ENCODE data around the gene MRPL28.
"Not testable (repeated sequence)": the region's sequence is repeated elsewhere in the genome, so short reads cannot be mapped to it uniquely, and the experiment has no call there.

Gene MRPL28

DNA sequence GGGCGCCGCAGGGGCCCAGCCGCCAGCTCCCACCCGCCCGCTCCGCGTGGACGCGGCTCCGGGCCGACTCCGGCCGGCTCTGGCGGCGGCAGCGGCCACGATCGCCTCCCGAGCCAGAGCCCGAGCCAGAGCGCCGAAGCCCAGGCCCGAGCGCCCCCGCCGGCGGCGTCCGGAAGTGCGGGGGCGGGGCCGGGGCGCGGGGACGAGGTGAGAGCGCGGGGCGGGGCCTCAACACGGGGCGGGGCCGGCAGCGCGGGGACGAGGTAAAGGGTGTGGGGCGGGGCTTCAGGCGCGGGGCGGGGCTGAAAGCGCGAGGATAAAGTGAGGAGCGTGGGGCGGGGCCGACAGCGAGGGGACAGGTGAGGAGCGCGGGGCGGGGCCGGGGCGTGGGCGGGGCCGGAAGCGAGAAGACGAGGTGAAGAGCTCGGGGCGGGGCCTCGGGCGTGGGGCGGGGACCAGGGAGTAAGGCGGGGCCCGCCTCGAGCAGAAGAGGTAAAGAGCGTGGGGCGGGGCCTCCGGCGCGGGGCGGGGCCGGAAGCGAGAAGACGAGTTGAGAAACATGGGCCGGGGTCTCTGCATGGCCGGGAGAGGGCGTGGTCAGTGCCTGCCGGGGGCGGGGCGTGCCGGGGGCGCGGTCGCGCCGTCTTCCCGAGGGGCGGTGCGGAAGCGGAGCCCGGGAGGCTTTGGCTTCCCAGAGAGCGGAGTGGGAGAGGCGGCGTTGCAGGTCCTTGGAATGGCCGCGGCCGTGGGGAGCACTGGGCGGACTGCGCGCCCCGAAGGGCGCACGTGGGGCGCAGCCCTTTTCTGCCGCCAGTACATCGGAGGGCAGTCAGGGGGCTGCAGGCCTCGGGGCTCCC lies 17.6 kb downstream of the MRPL28 start, which contains the start of gene AXIN1:
Gene AXIN1 (minus strand): TSS at position 177 of the 857 bp plus-strand sequence. CDS start 5,698 bp downstream, outside the sequence.
- TF ChIP-seq POLR2A (IDR thresholded peaks at IDR 0.05; ENCODE audit: low read depth, low read length) = peak; percentile 62
- DNase-seq (ENCODE audit: insufficient read length, low spot score) = peak; percentile 87
- no peak for FAIRE-seq

DNA sequence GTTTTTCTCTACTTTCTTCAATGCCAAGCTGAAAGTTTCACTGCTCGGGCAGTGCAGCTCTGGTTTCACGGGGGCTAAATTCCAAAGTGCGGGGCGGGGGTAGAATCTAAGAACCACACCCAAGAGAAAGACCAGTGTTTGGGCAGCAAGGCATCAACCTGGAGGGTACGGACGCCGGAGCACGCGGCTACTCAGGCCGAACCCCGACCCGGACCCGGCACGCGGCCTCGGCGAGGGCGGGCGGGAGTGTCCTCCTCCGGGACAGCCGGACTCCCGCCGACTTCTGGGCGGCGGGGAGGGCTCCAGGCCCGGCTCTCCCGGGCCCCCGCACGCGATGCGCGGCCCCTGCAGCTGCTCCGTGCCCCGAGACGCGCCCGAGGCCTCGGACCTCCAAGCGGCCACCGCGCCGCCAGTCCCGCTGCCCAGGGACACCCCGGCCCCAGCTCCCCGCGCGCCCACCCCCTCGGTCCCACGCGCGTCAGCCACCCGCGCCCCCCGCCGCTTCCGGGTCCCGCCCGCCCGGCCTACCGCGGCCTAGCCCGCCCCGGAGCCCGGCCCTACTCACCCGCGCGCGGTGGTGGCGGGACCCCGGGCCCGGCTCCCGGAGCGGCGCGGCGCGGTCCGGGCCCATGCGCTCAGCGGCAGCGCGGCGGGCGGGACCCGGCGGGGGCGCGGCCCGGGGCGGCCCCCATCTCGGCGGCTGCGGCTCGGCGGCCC lies 18.4 kb downstream of the MRPL28 start:
- no peak for TF ChIP-seq POLR2A (IDR thresholded peaks at IDR 0.05; ENCODE audit: low read depth, low read length)
- FAIRE-seq = no peak
- DNase-seq (ENCODE audit: insufficient read length, low spot score) = no peak

DNA sequence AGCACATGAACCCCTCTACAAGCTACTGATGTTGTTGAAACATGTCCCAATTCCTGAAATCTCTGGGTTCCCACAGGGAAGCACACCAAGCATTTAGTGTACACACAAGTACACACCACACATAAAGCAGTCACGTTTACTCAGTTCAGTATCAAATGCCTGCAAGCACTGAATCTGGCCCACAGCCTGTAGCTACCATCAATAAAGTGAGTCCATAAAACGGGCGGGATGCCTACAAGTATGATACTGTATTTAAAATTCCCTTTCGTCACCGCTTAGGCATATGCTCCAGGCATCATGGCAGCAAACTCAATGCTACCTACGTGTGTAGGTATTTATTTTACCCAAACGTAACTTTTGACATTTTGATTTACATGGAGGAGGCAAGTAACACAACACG lies 20.1 kb downstream of the MRPL28 start:
- no peak for FAIRE-seq
- no peak for DNase-seq (ENCODE audit: insufficient read length, low spot score)
- TF ChIP-seq POLR2A (IDR thresholded peaks at IDR 0.05; ENCODE audit: low read depth, low read length) = no peak

DNA sequence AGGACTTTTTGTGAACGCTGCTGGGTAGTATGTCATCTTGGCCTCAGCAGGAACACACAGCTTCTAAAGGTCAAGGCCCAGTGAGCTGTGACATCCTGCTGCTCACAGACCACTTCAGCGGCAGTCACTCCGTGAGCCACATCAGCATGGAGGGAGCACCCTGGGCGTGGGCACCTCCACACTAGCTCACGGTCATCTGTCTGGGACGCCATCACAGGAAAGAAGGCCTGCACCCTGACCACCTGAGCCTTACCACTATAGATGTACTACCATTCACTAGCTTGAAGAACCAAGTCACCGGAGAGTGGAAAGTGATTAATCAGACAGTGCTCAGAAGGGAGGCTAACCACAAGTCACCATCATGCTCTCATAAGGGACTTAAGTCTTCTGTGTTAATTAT lies 21.1 kb downstream of the MRPL28 start:
- FAIRE-seq = no peak
- DNase-seq (ENCODE audit: insufficient read length, low spot score) = no peak
- TF ChIP-seq POLR2A (IDR thresholded peaks at IDR 0.05; ENCODE audit: low read depth, low read length) = no peak

DNA sequence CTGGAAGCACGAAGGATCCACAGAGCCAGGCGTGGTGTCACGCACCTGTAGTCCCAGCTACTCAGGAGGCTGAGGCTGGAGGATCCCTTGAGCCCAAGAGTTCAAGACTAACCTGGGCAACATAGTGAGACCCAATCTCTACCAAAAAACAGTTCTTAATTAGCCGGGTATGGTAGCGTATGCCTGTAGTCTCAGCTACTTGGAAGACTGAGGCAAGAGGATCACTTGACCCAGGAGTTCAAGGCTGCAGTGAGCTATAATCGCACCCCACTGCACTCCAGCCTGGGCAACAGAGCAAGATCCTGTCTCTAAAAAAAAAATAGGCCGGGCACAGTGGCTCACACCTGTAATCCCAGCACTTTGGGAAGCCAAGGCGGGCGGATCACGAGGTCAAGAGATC lies 21.8 kb downstream of the MRPL28 start:
- FAIRE-seq; DNase-seq (ENCODE audit: insufficient read length, low spot score): not testable (repeated sequence)

DNA sequence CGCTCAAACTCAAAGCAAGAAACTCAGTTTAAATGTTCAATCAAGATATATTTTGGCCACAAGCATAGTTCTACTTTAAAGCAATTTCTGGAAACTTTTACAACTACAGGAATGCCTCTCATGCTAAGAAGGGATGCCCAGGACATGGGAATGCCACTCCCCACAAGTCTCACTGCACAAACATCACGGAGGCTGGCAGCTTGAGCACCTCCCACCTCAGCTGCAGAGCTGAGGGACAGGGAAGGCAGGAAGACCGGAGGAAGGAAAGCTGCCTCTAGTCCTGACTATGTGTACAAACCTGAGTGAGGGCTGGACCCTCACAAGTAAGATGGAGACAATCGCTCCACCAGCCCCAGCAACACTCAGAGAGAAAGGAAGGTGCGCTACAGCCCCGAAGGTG lies 23.1 kb downstream of the MRPL28 start:
- DNase-seq (ENCODE audit: insufficient read length, low spot score) (no peak), FAIRE-seq (no peak)
- no peak for TF ChIP-seq POLR2A (IDR thresholded peaks at IDR 0.05; ENCODE audit: low read depth, low read length)

DNA sequence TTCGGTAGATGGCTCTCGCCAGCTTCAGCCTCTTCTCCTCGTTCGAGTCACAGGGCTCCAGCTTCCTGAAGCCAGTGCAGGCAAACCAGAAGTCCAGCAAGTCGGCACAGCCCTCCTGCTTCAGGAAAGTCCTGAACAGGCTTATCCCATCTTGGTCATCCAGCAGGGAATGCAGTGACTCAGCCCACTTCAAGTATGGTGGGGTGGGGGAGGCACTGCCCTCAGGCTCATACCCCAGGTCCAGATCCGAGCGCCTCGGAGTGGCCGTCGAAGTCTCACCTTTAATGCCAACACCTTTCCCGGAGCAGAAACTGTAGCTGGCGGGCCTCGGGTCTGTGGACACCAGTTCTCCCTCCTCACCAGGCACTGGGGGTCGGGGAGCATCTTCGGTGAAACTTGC lies 23.8 kb downstream of the MRPL28 start:
- no peak for TF ChIP-seq POLR2A (IDR thresholded peaks at IDR 0.05; ENCODE audit: low read depth, low read length)
- FAIRE-seq (no peak), DNase-seq (ENCODE audit: insufficient read length, low spot score) (no peak)

DNA sequence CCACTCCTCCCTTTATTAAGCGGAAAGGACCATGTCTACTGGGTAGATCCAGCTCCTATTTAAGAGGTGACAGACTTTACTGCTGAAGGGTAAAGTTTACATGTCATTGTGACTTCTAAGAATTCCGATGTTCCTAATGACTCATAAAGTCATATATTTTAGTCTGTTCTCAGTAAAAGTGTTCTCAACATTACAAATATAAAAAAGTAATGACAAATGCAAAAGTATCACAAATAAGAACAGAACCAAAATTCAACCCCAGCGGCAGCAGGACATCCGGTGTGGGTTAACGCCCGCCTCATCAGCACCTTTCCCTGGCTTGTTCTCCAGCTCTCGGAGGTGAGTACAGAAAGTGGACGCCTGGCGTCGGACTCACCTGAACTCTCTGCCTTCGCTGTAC lies 24.6 kb downstream of the MRPL28 start:
- no peak for DNase-seq (ENCODE audit: insufficient read length, low spot score)
- FAIRE-seq = no peak
- TF ChIP-seq POLR2A (IDR thresholded peaks at IDR 0.05; ENCODE audit: low read depth, low read length) = no peak

DNA sequence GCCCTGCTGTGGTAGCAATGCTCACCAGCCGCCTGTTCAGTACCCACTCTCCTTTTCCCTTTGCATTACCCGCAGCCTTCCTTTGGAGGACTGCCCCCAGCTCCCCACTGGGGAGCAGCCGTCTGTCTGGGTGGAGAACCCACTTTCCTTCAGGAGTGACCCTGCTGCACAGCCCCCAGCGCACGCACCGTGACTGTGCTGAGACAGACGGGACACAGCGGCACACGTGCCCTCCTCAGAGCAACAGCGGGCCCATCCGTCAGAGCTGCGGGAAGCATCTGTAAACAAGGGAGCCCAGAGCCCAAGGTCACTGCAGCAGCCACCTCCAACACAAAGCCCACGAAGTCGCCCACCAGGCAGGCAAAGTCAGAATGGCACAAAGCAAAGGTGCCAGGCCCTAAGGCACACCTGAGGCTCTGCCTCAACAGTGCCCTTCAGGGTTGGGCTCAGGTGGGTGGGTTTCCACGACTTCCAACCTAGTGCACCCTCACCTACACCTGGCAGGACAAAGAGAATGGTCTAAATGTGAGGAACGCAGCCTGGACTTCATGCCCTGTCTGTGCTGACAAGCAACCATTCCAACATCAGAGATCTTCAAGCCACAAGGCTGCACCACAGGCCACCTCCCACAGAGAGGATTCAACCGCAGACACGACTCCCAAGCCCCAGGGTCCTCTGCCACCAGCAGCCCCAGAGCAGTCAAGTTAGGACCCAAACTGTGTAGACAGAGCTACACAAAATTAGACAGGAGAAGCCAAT lies 27.7 kb downstream of the MRPL28 start:
- no peak for TF ChIP-seq POLR2A (IDR thresholded peaks at IDR 0.05; ENCODE audit: low read depth, low read length)
- DNase-seq (ENCODE audit: insufficient read length, low spot score) = no peak
- FAIRE-seq = no peak

DNA sequence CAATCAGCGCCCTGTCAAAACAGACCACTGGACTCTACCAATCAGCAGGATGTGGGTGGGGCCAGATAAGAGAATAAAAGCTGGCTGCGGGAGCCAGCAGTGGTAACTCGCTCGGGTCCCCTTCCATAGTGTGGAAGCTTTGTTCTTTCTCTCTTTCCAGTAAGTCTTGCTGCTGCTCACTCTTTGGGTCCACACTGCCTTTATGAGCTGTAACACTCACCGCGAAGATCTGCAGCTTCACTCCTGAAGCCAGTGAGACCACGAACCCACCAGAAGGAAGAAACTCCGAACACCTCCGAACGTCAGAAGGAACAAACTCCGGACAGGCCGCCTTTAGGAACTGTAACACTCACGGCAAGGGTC lies 28.4 kb downstream of the MRPL28 start:
- DNase-seq (ENCODE audit: insufficient read length, low spot score); FAIRE-seq: not testable (repeated sequence)

DNA sequence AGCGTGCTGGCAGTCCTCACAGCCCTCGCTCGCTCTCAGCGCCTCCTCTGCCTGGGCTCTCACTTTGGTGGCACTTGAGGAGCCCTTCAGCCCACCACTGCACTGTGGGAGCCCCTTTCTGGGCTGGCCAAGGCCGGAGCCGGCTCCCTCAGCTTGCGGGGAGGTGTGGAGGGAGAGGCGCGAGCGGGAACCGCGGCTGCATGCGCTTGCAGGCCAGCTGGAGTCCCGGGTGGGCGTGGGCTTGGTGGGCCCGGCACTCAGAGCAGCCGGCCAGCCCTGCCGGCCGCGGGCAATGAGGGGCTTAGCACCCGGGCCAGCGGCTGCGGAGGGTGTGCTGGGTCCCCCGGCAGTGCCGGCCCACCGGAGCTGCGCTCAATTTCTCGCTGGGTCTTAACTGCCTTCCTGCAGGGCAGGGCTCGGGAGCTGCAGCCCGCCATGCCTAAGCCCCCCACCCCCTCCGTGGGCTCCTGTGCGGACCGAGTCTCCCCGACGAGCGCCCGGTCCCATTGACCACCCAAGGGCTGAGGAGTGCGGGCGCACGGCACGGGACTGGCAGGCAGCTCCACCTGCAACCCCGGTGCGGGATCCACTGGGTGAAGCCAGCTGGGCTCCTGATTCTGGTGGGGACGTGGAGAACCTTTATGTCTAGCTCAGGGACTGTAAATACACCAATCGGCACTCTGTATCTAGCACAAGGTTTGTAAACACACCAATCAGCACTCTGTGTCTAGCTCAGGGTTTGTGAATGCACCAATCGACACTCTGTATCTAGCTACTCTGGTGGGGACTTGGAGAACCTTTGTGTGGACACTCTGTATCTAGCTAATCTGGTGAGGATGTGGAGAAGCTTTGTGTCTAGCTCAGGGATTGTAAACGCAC lies 29.0 kb downstream of the MRPL28 start:
- not testable (repeated sequence) for FAIRE-seq; DNase-seq (ENCODE audit: insufficient read length, low spot score)

DNA sequence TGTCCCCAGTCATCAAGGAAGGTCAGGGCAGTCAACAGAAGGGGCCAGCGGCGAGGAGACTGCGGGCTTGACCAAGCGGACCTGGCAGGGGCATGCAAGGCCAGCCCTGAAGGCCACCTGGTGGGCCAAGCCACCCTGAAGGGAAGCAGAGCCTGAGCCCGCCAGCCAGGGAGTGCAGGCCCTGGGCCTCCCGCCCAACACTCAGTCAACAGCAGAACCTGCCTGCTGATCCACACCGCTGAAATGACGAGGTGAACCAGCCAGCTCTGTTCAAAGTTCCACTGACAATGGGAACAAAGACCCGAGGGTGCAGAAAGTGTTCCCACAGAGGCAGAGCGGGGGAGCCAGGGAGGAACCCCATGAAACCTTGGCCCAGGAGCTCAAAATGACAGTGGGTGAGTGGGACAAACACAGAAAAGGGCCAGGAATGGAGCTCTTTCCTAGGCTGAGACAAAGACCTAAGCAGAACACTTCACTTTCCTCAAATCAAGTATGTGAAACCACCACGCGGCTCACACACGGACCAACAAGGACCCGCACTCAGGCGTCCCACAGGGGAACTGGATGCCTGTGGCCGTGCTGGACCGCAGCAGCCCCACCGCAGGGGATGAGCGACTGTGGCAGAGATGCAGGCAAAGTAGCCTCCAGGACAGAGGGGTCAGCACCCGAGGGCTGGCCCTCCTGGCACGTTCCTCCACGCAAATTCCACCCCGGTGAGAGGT lies 29.8 kb downstream of the MRPL28 start:
- no peak for FAIRE-seq
- DNase-seq (ENCODE audit: insufficient read length, low spot score) = no peak
- no peak for TF ChIP-seq POLR2A (IDR thresholded peaks at IDR 0.05; ENCODE audit: low read depth, low read length)

DNA sequence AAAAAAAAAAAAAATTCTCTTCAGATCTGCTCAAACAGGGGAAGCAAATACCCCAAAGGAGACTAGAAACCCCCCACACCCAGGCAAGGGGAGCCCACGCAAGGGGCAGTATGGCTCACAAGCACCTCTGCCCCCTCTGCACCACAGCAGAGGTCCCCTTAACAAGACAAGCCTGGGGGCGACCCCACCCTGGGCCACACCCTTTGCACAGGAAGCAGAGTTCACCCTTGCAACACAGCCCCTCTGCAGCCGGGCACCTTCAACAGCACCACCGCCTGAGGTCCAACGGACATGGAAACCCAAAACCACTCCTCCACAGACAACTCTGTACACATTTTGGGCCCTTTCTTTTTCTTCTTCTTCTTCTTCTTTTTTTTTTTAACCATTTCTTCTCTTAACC lies 30.7 kb downstream of the MRPL28 start:
- DNase-seq (ENCODE audit: insufficient read length, low spot score) (no peak), FAIRE-seq (no peak)
- no peak for TF ChIP-seq POLR2A (IDR thresholded peaks at IDR 0.05; ENCODE audit: low read depth, low read length)

Measured in H54 (cell line).